HG03439 (cell line): Measurements from ENCODE around the gene DNAJA3.

Experiments used
- ATAC-seq: cut with Tn5 transposase; IDR thresholded peaks from one replicate; pipeline ENCODE4 v1.9.1; 2021; ENCODE audit warnings: mild to moderate bottlenecking, moderate library complexity; ENCODE audit not compliant: unreplicated experiment

Gene DNAJA3

DNA sequence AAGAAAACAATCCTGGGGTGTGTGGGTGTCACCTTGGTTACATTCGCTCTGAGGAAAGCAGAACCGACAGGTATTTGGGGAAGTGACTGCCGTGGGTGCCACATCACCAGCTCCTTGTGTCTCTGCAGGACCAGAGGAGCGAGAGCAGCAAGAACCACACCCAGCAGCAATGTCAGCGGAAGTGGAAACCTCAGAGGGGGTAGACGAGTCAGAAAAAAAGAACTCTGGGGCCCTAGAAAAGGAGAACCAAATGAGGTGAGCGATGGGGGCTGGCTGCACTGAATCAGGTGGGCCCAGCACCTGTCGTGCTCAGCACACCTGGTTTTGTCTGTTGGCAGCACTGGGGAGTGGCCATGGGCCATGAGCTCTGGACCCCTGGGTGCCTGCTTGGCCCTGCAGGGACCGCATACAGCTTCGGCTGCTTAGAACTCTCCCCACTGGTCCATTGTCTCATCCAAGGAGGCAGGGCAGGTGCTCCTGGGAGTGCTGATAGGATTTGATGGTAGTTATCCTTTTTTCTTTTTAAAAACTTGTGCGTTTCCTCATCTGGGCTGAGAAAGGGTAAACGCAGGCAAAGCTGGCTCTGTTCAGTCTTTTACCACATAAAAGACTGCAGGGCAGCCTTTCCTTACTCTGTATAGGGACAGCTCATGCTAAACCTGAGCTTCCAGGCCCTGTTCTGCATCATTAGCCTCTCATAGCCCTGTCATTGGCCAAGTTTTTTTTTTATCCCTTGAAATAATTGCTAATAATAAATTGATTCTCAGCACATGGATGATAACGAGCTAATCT, 79.9 kb downstream of the DNAJA3 start:
- ATAC-seq, result no peak
